DMS53 treated with DMSO at 0.1 percent for 48 hours (cell line): ENCODE measurements around the gene LZTS2.

Experiments used
- DNase-seq: peaks from one replicate; lab custom pipeline; 2025; ENCODE audit not compliant: unreplicated experiment; lab: John Stamatoyannopoulos, UW

The LZTS2 gene

DNA sequence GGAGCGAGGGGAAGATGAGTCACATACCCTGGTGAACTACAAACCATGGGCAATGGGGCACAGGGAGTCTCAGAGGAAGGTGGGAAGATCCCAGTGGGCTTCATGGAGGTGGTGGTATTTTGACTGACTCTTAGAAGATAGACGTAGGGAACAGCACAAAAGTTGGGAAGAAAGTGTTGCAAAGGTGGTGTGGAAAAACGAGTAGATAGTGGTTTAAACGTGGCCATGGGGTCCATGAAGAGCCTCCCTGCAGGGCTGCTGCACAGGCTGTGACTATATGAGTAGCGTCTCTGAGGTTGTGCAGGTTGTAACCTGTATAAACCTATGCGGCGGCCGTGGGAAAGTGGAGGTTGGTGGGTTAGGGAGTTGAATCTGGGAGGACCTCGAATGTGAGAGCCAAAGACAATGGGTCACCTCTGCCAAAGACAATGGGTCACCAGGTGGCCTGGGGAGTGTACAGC is 13.8 kb downstream of the LZTS2 start:
- no peak for DNase-seq

DNA sequence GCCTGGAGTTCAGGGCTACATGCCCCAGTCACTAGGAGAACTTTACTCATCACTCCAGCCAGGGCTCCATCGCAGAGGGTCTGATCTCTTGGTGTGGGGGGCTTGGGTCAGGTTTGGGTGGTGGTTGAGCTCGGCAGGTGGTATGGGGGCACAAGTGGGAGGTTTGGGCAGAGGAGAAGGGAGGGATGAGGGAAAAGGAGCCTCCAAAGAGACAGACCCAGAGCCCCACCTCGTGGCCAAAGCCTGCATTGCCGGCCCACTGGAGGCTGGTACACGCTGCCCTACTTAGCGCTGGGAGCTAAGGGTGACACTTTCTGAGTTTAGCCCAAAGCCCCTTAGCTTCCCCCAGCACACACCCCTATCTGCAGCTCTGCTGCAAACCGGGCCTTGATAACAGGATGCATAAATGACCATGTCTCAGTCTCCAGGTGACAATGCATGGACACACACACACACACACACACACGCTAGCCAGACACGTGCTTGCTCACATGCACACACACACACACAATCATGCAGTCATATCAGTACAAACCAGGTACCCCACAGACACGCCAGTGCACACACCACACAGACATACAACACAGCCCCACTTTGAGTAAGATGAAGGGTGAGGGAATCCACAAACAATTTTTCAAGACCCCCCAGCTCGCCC is 14.7 kb downstream of the LZTS2 start:
- DNase-seq, result peak; percentile 27

DNA sequence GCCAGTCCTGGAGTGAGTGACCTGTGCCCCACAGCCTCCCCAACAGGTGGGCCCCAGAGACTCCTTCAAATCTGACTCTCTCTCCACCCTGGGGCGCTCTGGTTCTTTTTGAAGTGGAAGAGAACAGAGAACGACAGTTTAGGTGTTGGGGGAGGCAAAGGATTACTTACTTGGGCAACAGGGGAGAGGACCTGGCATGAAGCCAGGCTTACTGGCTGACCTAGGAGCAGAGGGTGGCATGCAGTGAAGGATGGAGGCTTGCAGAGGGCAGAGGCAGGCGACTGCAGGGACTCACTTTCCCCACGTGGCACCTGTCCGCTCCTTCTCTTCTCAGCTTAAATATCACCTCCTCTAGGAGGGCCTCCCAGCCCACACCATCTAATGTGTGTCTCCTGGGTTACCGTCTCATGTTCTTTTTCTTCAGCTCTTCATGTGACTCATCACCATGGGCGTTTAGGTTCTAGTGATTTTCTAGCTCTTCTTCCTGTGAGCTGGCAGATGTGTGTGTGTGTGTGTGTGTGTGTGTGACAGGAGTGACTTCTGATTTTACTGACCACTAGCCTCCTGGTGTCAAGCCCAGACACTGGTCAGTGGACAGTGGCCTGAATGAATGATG is 15.5 kb downstream of the LZTS2 start:
- peak; percentile 7 for DNase-seq

DNA sequence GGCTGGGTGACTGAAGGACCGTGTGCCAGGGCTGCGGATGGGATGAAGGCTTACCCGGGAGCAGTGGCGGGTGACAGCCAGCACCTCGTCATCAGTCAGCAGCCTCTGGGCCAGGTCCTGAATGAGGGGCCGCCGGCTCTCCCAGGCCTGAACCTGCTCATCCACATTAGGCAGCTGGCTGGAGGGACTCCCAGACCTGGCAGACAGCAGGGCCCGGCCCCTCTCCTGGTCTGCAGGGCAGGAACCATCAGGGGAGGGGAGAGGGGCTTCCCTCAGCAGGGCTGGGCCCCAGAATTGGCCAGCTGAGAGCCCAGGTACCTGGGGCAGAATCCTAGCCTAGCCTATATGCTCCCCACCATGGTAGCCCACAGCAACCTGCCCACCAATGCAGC is 16.0 kb downstream of the LZTS2 start:
- no peak for DNase-seq

DNA sequence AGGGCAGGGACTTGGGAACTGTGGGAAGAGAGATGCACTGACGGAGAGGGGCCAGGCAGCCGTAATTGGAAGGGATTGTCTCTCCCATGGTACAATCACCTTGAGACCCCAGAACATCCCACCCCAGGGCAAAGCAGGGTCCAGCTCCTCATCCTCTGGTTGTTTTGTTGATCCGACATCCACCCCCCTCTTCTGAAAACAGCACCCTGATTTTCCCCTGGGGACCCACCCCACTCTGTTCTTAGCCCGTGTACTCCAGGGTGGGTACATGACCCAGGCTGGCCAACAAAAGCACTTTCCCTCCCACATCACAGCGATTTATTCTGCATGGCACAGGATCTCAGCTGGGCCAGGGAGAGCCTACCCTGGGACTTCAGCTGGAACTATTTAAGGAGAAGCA is 17.2 kb downstream of the LZTS2 start:
- no peak for DNase-seq

DNA sequence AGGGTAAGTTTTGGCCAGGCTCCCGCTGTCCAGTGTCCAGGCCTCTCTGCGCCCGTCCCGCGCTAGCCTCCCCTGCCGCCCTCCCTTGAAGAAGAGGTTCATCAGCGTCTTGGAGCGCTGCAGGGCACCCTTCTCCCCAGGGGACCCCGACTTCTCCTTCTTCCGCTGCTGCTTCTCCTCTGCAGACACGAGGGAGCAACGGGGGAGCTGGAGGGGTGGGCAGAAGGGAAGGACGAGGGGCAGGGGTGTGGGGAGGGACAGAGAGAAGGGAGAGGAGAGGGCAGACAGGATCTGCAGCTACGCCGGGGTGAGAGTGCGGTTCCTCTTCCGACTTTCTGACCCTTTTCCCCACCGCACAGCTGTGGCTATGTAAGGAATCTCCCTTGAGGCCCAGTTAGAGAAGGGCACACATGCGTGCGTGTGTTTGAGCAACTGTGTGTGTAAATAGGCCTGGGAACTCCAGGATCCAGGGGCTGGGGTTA is 18.6 kb downstream of the LZTS2 start:
- DNase-seq, result no peak

DNA sequence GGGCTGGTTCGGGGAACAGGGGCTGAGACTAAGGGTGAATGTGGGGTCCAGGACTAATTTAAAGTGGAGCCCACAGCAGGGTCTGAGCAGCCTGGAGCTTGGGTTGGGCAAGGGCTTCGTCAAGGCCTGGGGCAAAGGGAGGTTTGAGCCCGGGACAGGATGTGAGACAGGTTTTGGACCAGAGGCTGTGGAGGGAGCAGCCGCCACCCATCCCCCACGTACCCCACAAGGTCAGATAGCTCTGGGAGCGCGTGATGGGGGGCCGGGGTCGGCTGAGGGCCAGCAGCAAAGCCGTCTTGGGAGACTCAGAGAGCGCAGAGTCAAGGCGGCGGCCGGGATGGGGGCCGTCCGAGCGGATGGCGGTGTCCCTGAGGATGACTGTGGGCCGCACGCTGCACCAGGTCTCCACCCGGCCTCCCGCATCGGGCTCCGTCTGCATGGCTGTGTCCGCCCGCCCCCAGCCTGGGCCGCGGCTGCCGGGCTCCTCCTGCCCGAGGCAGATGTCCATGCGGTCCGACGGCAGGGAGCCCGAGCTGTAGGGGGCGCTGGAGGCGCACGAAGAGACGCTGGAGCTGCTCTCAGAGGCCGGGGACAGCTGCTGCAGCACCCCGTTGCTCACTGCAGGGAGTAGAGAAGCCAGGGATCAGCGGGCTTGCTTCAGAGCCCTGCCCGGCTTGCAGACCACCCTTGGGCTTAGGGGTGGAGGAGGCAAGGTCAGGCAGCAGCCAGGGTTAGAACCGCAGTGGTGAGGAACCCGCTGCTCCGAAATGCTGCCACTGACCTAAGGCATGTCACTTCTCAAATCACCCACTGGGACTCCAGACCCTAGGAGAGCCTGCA is 19.2 kb downstream of the LZTS2 start:
- DNase-seq, result peak; percentile 79

DNA sequence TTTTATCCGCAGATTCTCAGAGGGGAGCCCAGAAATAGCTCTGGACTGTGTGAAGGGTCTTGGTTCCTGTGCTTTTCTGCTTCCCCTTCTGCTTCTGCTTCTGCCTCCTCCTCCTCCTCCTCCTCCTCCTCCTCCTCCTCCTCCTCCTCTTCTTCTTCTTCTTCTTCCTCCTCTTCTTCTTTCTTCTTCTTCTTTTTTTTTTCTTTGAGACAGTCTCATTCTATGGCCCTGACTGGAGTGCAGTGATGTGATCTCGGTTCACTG is 19.8 kb downstream of the LZTS2 start:
- DNase-seq, result no peak

DNA sequence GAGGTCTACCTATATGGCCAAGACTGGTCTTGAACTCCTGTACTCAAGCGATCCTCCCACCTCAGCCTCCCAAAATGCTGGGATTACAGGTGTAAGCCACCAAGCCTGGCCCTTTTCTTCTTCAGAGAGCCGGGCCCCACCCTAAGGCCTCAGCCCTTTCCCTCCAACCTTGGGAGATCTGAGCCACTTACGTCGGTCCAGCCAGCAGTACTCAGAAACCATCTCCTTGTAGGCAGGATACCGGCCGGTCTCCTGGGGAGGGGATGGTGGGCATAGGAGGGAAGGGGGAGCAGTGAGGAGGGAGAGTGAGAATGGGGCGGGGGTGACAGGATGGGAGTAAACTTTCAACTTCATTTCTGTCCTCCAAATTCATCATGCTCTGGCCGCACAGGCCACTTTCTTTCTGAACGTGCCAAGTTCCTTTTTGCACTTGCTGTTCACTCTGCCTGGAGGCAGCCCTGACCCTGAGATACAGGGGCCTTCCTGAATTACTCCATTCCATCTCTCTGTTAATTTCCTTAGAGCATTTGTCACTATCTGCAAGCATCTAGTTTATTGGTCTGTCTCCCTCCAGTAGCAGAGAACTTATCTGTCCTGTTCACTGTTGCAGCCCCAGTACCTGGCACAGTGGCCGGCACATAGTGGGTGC is 20.9 kb downstream of the LZTS2 start:
- no peak for DNase-seq

DNA sequence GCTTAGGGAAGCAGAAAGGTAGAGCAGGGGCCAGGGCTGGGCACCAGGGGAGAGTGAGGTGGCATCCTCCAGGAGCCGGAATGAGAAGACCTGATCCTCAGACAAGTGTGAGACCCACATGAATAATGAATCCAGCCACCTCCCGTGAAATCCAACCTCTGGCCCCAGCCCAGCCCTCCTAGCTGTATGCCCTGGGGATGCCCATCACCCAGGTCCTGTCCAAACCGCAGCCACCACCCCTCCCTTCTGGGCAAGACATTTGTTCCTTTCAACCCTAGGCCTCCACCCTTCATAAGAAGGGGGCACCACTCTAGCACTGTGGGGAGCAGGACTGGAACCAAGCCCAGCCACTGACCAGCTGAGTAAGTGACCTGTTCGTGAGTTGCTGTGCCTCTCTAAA is 21.6 kb downstream of the LZTS2 start:
- DNase-seq, result no peak

DNA sequence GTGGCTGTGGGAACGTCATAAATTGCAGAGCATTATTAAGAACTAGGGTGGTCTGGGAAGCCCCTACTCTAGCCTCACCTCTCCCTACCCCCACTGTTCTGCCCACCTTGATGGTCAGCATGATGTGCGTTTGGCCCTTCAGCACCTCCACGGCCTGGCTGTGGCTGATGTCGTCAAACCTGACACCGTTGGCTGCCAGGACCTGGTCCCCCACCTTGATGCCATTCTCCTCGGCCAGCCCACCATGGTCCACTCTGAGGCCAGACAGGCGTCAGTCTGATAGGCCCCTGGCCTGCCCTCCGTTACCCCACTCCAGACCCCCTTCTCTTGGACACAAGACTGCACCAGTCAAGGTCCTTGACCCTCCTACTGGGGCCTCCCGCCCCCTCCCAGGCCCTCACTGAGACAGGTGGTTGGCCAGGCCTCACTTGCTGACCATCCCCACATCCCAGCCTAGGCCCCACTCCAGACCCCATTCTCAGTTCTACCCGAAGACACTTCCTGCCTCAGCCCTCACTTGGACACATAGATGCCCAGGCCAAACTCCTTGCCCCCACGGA is 22.2 kb downstream of the LZTS2 start:
- no peak for DNase-seq

DNA sequence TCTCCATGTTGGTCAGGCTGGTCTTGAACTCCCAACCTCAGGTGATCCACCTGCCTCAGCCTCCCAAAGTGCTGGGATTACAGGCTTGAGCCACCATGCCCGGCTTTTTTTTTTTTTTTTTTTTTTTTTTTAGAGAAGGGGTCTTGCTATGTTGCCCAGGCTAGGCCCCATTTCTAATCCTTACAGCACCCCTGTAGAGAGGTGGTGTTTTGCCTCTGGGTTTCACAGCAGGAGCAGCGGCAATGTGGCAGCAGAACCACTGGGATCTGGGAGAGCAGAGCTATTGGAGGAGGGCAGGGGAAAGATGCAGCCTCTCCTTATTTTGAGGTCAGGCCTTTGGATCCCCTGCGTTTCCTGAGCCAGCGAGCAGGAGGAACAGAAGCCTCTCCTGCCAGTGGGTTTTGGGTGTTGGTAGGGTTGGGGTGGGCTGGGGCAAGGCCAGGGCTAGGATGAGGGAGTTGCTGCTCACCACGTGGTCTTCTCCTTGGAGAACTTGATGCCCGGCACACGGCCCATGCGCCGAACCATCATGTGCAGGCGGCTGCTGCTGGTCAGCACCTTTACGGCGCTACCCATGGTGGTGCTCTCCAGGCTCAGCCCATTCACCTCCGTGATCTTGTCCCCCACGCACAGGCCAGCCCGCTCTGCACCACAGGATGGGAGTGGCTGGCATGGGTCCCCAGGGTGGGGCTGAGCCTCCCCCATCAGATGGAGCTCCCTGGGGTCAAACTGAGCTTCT is 23.5 kb downstream of the LZTS2 start:
- no peak for DNase-seq

DNA sequence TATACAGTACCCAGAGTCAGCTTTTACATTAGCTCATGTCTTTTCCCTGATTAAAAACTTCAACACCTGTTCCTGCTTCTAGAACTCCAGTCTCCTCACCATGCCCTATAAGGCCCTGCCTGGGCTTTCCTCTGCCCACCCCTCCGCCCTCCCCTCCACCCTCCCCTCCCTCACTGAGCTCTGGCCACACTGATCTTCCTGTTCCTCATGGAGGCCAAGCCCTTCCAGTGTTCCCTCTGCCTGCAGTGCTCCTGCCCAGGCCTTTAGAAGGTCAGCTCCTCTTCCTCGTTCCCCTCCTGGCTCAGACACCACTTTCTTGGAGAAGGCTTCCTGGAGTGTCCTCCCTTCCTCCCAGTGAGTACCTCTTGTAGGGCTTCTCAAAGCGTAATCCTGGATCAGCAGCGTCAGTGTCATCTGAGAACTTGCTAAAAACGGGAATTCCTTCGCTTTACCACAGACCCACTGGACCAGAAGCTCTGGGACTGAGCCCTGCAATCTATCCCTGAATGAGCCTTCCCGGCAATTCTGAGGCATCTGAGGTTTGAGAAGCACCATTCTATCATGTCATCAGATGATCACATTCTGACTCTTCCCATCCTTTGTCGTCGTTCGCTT is 27.6 kb downstream of the LZTS2 start:
- DNase-seq, result no peak

DNA sequence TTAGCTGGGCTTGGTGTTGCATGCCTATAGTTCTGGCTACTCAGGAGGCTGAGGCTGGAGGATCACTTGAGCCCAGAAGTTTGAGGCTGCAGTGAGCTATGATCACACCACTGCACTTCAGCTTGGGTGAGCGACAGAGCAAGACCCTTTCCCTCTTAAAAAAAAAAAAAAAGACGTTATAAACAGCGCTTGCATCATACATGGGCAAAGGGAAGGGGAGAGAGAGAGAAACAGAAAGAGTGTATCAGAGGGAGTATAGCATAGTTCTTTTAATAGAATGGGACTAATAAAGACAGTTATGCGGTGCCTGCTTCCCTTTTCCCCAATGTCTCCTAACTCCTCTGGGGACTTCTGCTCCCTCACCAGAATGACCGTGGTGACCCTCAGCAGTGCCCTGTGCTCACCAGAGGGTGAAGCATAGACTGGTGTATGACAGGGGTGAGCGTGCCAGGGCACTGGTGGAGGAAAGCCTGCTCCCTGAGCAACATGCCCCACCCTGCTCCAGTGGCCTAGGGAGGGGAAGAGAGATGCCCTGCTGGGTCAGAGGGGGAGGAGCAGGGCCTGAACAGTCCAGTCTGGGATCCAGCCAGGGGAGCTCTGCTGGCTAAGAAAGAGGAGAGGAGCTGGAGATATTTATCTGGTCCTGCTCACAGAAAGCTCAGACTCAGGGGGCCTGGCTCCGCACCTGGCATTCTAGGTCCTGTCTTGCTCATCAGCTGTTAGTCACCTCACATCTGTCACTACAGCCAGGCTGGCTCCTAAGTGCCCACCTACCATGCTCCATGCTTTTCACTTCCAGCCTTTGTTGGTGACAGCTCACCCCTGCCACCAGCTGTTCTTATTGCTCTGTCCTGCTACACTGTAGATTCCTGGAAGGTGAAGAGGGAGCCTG is 29.1 kb downstream of the LZTS2 start:
- DNase-seq, result no peak

DNA sequence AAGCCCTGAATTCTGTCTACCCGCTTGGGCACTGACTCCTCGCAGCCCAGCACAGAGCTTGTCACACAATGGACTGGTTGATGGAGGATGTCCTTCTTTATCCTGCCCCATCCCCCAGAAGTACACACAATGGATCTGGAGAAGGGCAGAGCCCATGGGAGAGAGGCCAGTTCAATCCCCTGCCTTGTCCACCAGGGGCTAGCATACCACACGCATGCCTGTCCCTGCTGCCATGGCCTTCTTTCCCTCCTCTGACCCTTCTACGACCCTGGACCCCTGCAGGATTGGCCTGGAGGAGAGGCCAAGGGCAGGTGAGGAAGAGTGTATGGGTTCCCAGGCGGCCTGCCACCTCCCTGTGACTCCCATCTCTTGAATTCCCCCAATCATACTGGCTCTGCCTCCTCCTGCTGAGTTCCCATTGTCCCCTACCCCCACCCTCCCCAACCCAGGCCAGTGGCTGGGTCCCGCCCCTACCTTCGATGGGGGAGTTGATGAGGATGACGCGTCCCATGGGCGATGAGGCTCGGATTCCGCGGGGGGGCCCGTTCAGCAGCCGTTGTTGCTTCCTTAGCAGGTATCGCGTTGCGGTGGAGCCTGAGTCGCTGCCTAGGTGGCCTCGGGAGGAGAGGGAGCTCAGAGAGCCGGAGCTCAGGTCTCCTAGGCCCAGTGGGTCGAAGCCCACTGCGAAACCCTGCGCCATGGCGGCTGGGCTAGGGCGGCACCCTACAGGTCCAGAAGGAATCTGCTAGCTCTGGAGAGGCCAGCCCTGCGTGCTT is 30.1 kb downstream of the LZTS2 start:
- no peak for DNase-seq

DNA sequence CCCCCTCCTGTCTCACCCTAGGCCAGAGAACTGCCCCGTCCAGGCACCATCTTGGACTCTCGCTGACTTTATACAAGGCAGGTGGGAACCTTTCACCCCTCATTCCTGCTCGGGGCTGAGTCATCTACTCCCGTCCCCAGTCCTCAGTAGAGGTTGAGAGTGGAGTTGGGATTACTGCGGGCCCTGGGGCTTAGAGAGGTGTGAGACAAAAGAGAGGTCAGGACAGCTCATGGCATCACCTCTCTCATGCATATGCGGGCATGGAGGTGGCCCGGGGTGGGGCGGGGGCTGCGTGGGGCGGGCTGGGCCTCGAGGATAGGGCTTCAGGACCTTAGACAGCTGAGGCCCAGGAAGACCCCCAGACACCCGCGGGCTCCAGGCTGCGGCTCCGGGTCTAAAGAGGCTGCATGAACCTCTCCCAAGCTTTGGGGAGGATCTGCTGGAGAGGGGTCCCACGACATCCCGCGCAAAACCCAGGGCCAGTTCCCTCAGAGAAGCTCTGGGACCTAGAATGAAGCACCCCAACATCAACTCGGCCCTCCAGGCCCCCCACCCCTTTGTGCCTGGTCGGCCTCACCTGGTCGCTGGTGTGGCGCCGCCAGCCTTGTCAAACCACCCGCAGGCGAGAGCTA is 31.0 kb downstream of the LZTS2 start:
- no peak for DNase-seq

DNA sequence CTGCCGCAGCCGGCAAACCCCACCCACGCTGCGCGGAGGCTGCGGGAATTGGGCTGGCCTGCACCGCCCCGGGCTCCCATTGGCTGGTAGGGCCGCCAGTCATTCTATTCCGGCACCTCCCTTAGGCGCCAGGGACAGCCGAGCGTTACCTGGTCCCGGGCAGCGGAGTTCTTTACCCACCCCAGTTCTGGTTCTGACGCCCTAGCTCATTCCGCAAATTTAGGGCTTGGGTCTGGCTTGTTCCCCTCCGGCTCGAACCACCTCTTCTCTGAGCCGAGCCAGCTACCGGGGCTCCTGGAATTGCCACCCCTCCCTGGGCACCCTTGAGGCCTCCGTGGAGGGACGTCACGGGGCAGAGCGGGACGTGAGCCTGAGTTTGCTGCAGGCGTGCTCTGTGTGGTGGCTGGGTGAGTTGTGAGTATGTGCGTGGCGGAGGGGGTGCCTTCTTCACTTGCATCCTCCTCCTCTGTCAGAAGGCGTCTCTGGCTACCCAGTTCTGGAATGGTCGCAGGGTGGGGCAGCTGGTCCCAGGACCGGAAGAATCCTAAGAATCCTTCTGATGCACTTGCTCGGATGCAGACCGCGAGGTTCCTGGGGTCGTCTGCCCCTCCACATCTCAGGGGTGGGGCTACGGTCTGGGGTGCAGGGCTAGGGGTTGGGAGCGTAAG is 31.7 kb downstream of the LZTS2 start, which contains the start of the genes PDZD7 and SFXN3:
TSS of gene PDZD7 (minus strand) at position 2 of the 668 bp plus-strand sequence. CDS start 910 bp downstream, outside the sequence.
TSS of gene SFXN3 (plus strand) at position 107 of the 668 bp plus-strand sequence. CDS start 3,461 bp downstream, outside the sequence.
- peak; percentile 82 for DNase-seq
